K562 (cell line): ENCODE results near the gene TTLL9. TPM values are rescaled to one million over a fixed set of nuclear protein-coding genes. Genes with fewer than 3 reads are reported as not detected.

Experiments
- GTF2E2 ChIP-seq: fragments of 200-800 bp; sonication (Bioruptor generic); IDR thresholded peaks from 2 replicates; pipeline ENCODE4 v1.6.1; 2016; ENCODE audit warnings: missing genetic modification characterization, missing compliant biosample characterization
- HDAC1 ChIP-seq, 2 experiments: fragments of 450-650 bp; IDR thresholded peaks; 2 replicates each; pipeline ENCODE4 v1.6.1; 2016 to 2017; ENCODE audit warnings: inconsistent platforms in 1 of 2, mild to moderate bottlenecking in 1 of 2, moderate library complexity in 1 of 2
- HMGXB4 ChIP-seq: sonication (generic); formaldehyde crosslinking; IDR thresholded peaks from 2 replicates; pipeline ENCODE4 v1.8.1; 2023; ENCODE audit warnings: mild to moderate bottlenecking, missing genetic modification reagents
- MXI1 ChIP-seq: IDR thresholded peaks from 2 replicates; pipeline ENCODE4 v1.6.1; 2011; ENCODE audit warnings: low read depth, mild to moderate bottlenecking, improper control_type of control experiment, low read length
- RBM25 ChIP-seq: fragments of 200-400 bp; formaldehyde crosslinking; IDR thresholded peaks from 2 replicates; pipeline ENCODE4 v1.6.1; 2018; ENCODE audit warnings: low read length, low read depth, moderate library complexity; ENCODE audit not compliant: severe bottlenecking
- SMARCA5 ChIP-seq: fragments of 450-650 bp; IDR thresholded peaks from 2 replicates; pipeline ENCODE4 v1.6.1; 2016
- SMC3 ChIP-seq: conservative IDR thresholded peaks from 2 replicates; pipeline ENCODE4 v1.6.1; 2011; ENCODE audit warnings: low read depth, low read length, improper control_type of control experiment; ENCODE audit not compliant: insufficient read depth
- TFAP4 ChIP-seq: sonication (generic); formaldehyde crosslinking; IDR thresholded peaks from 2 replicates; pipeline ENCODE4 v1.8.0; 2022; ENCODE audit warnings: missing genetic modification reagents, mild to moderate bottlenecking, moderate library complexity, borderline replicate concordance
- UBTF ChIP-seq, 2 experiments: IDR thresholded peaks; 2 replicates each; pipeline ENCODE4 v1.6.1; 2012; ENCODE audit warnings: improper control_type of control experiment in 2 of 2, low read depth in 2 of 2, low read length in 2 of 2, borderline replicate concordance in 1 of 2
- ZNF121 ChIP-seq: sonication (generic); formaldehyde crosslinking; conservative IDR thresholded peaks from 2 replicates; pipeline ENCODE4 v1.8.0; 2022; ENCODE audit warnings: missing genetic modification reagents
- ZNF3 ChIP-seq: fragments of 250-450 bp; sonication (Bioruptor Pico); IDR thresholded peaks from 2 replicates; pipeline ENCODE4 v1.5.0; 2021; ENCODE audit warnings: mild to moderate bottlenecking, moderate library complexity
- ZNF324 ChIP-seq: fragments of 250-450 bp; sonication (Bioruptor Pico); IDR thresholded peaks from 2 replicates; pipeline ENCODE4 v1.4.0; 2020; ENCODE audit warnings: mild to moderate bottlenecking
- ZSCAN29 ChIP-seq: fragments of 450-650 bp; IDR thresholded peaks from 2 replicates; pipeline ENCODE4 v1.6.1; 2017
- polyA plus RNA-seq, 8 experiments: library from polyadenylated mRNA; depleted of rRNA in 4 of 8; stranded (reverse) in 5 of 8; unstranded in 3 of 8; fragments of >200 nt; fragmentation: Nextera tagmentation in 2 of 8; fragmentation: Illumina TruSeq in 1 of 8; extraction: Ambion mirVana in 2 of 8; extraction: Trizol in 1 of 8; gene quantifications; 2 replicates each; pipeline versions ENCODE4 v1.2.1 to v1.2.3, GENCODE V29; 2011 to 2014; ENCODE audit warnings: inconsistent platforms in 1 of 8, missing spikeins in 1 of 8
- total RNA-seq, 7 experiments: library from RNA; depleted of rRNA in 6 of 7; stranded (reverse); fragments of >200 nt in 6 of 7; fragmentation: Illumina TruSeq in 2 of 7; extraction: Trizol in 2 of 7; gene quantifications; 2 replicates each; pipeline versions ENCODE4 v1.2.1 to v1.2.3, GENCODE V29; 2011 to 2021; ENCODE audit warnings: low replicate concordance in 1 of 7

The TTLL9 gene
- total and polyA plus RNA-seq, 9 of the 15 experiments (the other 6 are each of a cell fraction or from before 2014, with no cell fraction given), result 0.06 to 0.07 TPM; not detected in 7

GRCh38 chr20:31833130-31833930 is 37.1 kb upstream of the TTLL9 start (continued):
- TF ChIP-seq UBTF (IDR thresholded peaks at IDR 0.05; ENCODE audit: borderline replicate concordance in 1 of 2, low read depth in 2 of 2, low read length in 2 of 2) (no peak), MXI1 (no peak), ZSCAN29 (no peak), SMC3 (0 out of 2 replicates have a peak, but pooled peaks have one; percentile 22), ZNF3 (CRISPR knock-in tag) (no peak), RBM25 (peak; percentile 71), HDAC1 (IDR thresholded peaks at IDR 0.05) (no peak), TFAP4 (CRISPR knock-in tag) (0 out of 2 replicates have a peak, but pooled peaks have one; percentile 20), HMGXB4 (CRISPR knock-in tag) (no peak), GTF2E2 (tag) (no peak), ZNF121 (no peak), ZNF324 (CRISPR knock-in tag) (no peak), SMARCA5 (peak; percentile 86)
- TF ChIP-seq, all 486 proteins: peak for 14
